GM12878 (cell line): Measurements from ENCODE around the gene ZBTB48.

Experiments used
- BACH1 ChIP-seq: fragments of 450-650 bp; IDR thresholded peaks from 2 replicates; pipeline ENCODE4 v1.6.1; 2017; ENCODE audit warnings: mild to moderate bottlenecking, borderline replicate concordance
- ETV6 ChIP-seq, 2 experiments: fragments of 450-650 bp in 1 of 2; IDR thresholded peaks in 1 of 2; conservative IDR thresholded peaks in 1 of 2; 2 replicates each; pipeline ENCODE4 v1.6.1; 2014; ENCODE audit warnings: antibody characterized with exemption in 1 of 2, borderline replicate concordance in 1 of 2, low read depth in 1 of 2, mild to moderate bottlenecking in 1 of 2, moderate library complexity in 1 of 2
- EZH2 ChIP-seq: IDR thresholded peaks from 2 replicates; pipeline ENCODE4 v1.6.1; 2012; ENCODE audit warnings: low read depth, mild to moderate bottlenecking, control low read depth, inconsistent platforms, low read length, borderline replicate concordance; ENCODE audit not compliant: control insufficient read depth
- NFIC ChIP-seq: IDR thresholded peaks from 2 replicates; pipeline ENCODE4 v1.6.1; 2012; ENCODE audit warnings: low read depth, mild to moderate bottlenecking, inconsistent platforms, low read length, moderate library complexity
- POLR2A ChIP-seq: IDR thresholded peaks from 2 replicates; pipeline ENCODE4 v1.6.1; 2011; ENCODE audit warnings: low read depth, mild to moderate bottlenecking, low read length
- ZNF274 ChIP-seq: IDR thresholded peaks from one replicate; pipeline ENCODE4 v1.8.0; 2011; ENCODE audit not compliant: insufficient read length, insufficient read depth
- TF ChIP-seq, protein P1 (sequence below), 3 experiments: IDR thresholded peaks in 2 of 3; conservative IDR thresholded peaks in 1 of 3; 2 replicates each; pipeline ENCODE4 v1.5.1; 2011; ENCODE audit warnings: low read depth in 3 of 3, low read length in 3 of 3, mild to moderate bottlenecking in 3 of 3, control low read depth in 2 of 3, moderate library complexity in 2 of 3, inconsistent platforms in 1 of 3, mixed read lengths in 1 of 3; ENCODE audit not compliant: control insufficient read depth in 2 of 3, insufficient read depth in 1 of 3; ENCODE audit errors: extremely low read depth in 1 of 3
- TF ChIP-seq, protein P2 (sequence below): IDR thresholded peaks from 2 replicates; pipeline ENCODE4 v1.6.1; 2011; ENCODE audit warnings: borderline replicate concordance, low read depth, mild to moderate bottlenecking, moderate library complexity, low read length; ENCODE audit not compliant: insufficient read depth, poor library complexity, severe bottlenecking
- TF ChIP-seq, protein P3 (sequence below): IDR thresholded peaks from 2 replicates; pipeline ENCODE4 v1.6.1; 2011; ENCODE audit warnings: low read depth, mild to moderate bottlenecking, low read length, moderate library complexity, borderline replicate concordance; ENCODE audit errors: extremely low read depth
- TF ChIP-seq, protein P4 (sequence below): IDR thresholded peaks from 2 replicates; pipeline ENCODE4 v1.6.1; 2012; ENCODE audit warnings: mild to moderate bottlenecking, low read depth, low read length
- TF ChIP-seq, protein P5 (sequence below): fragments of 450-650 bp; IDR thresholded peaks from 2 replicates; pipeline ENCODE4 v1.6.1; 2018; ENCODE audit warnings: borderline replicate concordance, mild to moderate bottlenecking; ENCODE audit not compliant: partially characterized antibody

DNA sequence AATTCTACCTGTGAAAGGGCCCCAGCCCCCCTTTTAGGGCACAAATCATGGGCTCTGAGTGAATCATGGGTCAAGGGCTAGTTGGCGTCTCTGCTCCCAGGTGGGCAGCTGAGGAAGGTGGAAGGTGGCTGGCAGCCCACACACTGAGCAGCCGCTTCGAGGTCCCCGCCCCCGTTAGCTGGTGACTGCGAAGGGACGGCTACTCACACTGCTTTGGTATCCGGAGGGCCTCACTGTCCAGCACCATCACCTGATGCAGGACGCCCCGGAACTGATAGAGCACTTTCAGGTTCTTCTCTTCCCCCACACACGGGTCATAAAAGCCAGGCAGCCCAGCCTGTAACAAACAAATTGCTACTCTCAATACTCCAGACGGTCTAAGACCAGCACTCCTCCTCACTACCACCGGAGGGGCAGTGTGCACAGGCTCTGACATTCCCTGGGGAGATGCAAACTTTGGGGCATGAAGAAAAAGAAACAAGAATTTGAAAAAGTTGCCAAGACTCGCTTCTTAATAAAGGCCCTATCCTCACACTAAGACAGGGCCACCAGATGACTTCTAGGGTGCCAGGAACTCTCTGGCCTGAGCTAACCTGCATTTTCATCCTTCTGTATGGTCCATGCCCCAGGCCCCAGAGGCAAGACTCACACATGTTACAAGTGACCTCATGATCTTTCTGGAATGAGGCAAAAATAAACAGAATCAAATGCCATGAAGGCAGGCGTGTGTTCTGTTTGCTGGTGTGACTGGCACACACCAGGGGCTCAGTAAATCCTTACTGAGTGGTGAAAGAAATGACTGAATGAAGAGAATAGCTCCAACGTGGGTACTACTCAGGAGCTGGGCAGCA lies 56.3 kb downstream of the ZBTB48 start:
- TF ChIP-seq, protein P1, sequence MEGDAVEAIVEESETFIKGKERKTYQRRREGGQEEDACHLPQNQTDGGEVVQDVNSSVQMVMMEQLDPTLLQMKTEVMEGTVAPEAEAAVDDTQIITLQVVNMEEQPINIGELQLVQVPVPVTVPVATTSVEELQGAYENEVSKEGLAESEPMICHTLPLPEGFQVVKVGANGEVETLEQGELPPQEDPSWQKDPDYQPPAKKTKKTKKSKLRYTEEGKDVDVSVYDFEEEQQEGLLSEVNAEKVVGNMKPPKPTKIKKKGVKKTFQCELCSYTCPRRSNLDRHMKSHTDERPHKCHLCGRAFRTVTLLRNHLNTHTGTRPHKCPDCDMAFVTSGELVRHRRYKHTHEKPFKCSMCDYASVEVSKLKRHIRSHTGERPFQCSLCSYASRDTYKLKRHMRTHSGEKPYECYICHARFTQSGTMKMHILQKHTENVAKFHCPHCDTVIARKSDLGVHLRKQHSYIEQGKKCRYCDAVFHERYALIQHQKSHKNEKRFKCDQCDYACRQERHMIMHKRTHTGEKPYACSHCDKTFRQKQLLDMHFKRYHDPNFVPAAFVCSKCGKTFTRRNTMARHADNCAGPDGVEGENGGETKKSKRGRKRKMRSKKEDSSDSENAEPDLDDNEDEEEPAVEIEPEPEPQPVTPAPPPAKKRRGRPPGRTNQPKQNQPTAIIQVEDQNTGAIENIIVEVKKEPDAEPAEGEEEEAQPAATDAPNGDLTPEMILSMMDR (IDR thresholded peaks at IDR 0.05 in 2 of 3, conservative IDR thresholded peaks at IDR 0.05 in 1 of 3; ENCODE audit: control insufficient read depth in 2 of 3, extremely low read depth in 1 of 3, insufficient read depth in 1 of 3, low read depth in 3 of 3, low read length in 3 of 3): no peak
- no peak for TF ChIP-seq ETV6 (conservative IDR thresholded peaks at IDR 0.05 in 1 of 2, IDR thresholded peaks at IDR 0.05 in 1 of 2; ENCODE audit: borderline replicate concordance in 1 of 2, low read depth in 1 of 2)
- TF ChIP-seq, protein P2, sequence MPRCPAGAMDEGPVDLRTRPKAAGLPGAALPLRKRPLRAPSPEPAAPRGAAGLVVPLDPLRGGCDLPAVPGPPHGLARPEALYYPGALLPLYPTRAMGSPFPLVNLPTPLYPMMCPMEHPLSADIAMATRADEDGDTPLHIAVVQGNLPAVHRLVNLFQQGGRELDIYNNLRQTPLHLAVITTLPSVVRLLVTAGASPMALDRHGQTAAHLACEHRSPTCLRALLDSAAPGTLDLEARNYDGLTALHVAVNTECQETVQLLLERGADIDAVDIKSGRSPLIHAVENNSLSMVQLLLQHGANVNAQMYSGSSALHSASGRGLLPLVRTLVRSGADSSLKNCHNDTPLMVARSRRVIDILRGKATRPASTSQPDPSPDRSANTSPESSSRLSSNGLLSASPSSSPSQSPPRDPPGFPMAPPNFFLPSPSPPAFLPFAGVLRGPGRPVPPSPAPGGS: no peak
- no peak for TF ChIP-seq POLR2A
- no peak for TF ChIP-seq NFIC
- TF ChIP-seq EZH2: no peak
- TF ChIP-seq ZNF274: no peak
- TF ChIP-seq, protein P3, sequence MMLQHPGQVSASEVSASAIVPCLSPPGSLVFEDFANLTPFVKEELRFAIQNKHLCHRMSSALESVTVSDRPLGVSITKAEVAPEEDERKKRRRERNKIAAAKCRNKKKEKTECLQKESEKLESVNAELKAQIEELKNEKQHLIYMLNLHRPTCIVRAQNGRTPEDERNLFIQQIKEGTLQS: no peak
- TF ChIP-seq BACH1: no peak
- TF ChIP-seq, protein P4, sequence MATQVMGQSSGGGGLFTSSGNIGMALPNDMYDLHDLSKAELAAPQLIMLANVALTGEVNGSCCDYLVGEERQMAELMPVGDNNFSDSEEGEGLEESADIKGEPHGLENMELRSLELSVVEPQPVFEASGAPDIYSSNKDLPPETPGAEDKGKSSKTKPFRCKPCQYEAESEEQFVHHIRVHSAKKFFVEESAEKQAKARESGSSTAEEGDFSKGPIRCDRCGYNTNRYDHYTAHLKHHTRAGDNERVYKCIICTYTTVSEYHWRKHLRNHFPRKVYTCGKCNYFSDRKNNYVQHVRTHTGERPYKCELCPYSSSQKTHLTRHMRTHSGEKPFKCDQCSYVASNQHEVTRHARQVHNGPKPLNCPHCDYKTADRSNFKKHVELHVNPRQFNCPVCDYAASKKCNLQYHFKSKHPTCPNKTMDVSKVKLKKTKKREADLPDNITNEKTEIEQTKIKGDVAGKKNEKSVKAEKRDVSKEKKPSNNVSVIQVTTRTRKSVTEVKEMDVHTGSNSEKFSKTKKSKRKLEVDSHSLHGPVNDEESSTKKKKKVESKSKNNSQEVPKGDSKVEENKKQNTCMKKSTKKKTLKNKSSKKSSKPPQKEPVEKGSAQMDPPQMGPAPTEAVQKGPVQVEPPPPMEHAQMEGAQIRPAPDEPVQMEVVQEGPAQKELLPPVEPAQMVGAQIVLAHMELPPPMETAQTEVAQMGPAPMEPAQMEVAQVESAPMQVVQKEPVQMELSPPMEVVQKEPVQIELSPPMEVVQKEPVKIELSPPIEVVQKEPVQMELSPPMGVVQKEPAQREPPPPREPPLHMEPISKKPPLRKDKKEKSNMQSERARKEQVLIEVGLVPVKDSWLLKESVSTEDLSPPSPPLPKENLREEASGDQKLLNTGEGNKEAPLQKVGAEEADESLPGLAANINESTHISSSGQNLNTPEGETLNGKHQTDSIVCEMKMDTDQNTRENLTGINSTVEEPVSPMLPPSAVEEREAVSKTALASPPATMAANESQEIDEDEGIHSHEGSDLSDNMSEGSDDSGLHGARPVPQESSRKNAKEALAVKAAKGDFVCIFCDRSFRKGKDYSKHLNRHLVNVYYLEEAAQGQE: no peak
- TF ChIP-seq, protein P5, sequence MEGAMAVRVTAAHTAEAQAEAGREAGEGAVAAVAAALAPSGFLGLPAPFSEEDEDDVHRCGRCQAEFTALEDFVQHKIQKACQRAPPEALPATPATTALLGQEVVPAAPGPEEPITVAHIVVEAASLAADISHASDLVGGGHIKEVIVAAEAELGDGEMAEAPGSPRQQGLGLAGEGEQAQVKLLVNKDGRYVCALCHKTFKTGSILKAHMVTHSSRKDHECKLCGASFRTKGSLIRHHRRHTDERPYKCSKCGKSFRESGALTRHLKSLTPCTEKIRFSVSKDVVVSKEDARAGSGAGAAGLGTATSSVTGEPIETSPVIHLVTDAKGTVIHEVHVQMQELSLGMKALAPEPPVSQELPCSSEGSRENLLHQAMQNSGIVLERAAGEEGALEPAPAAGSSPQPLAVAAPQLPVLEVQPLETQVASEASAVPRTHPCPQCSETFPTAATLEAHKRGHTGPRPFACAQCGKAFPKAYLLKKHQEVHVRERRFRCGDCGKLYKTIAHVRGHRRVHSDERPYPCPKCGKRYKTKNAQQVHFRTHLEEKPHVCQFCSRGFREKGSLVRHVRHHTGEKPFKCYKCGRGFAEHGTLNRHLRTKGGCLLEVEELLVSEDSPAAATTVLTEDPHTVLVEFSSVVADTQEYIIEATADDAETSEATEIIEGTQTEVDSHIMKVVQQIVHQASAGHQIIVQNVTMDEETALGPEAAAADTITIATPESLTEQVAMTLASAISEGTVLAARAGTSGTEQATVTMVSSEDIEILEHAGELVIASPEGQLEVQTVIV: no peak
